Right lobe of liver (tissue), 4 donors: ENCODE results near the gene ACAD10.

Experiments
- POLR2A ChIP-seq: fragments of 450-650 bp; IDR thresholded peaks from one replicate; pipeline ENCODE4 v1.6.1; 2017; ENCODE audit warnings: antibody characterized with exemption, mild to moderate bottlenecking
- TF ChIP-seq, protein P1 (sequence below), 4 donors: fragments of 200-600 bp in 3 of 4; fragments of 450-650 bp in 1 of 4; IDR thresholded peaks; one replicate each; pipeline versions ENCODE4 v1.5.1 to v1.8.0; 2016 to 2022; ENCODE audit warnings: antibody characterized with exemption in 4 of 4, mild to moderate bottlenecking in 2 of 4
- donor health status: DM: no; HTN: no; CAD: no.
- donor health status: DM: no; HTN: no; CAD: no.
- donor health status: DM: no; HTN: yes; CAD: no.

DNA sequence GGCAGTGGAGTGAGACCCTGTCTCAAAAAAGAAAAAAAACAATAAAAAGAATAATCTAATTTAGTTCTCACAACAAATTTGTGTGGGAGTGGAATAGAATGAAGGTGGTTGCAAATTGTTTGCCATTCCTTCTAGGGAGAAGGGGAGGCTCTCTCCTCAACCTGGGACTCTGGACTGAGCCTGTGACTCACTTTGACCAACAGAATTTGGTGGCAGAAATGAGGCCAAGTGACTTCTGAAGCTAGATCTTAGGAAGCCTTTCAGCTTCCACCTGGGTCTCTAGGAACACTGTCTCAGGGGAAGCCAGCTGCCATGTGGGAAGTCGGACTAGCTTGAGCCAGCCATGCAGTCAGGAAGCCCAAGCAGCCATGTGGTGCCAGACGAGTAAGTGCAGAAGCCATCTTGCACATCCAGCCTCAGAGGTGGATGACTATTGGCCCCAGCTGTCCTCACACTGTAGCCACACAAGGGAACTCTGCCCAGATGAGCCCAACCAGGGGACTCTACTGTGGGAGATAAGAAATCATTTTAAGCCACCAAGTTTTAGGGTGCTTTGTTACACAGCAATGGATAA is 95.3 kb downstream of the ACAD10 start:
- TF ChIP-seq, protein P1, sequence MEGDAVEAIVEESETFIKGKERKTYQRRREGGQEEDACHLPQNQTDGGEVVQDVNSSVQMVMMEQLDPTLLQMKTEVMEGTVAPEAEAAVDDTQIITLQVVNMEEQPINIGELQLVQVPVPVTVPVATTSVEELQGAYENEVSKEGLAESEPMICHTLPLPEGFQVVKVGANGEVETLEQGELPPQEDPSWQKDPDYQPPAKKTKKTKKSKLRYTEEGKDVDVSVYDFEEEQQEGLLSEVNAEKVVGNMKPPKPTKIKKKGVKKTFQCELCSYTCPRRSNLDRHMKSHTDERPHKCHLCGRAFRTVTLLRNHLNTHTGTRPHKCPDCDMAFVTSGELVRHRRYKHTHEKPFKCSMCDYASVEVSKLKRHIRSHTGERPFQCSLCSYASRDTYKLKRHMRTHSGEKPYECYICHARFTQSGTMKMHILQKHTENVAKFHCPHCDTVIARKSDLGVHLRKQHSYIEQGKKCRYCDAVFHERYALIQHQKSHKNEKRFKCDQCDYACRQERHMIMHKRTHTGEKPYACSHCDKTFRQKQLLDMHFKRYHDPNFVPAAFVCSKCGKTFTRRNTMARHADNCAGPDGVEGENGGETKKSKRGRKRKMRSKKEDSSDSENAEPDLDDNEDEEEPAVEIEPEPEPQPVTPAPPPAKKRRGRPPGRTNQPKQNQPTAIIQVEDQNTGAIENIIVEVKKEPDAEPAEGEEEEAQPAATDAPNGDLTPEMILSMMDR (IDR thresholded peaks at IDR 0.05) = no peak
- no peak for TF ChIP-seq POLR2A
